Activated CD4-positive, alpha-beta memory T cell treated with anti-CD3 and anti-CD28 coated beads for 36 hours (primary cell): ENCODE results near the gene PATZ1. TPM values are rescaled to one million over a fixed set of nuclear protein-coding genes. Genes with fewer than 3 reads are reported as not detected.
"Not testable (repeated sequence)": the region's sequence is repeated elsewhere in the genome, so short reads cannot be mapped to it uniquely, and the experiment has no call there.

Source experiments
- CTCF ChIA-PET: fragments of 350-600 bp; sonication (Branson Sonifier 250); formaldehyde crosslinking; loops from one replicate; lab custom pipeline; 2021; ENCODE audit warnings: antibody characterized with exemption, inconsistent platforms; lab: Charles Lee
- POLR2A ChIA-PET: fragments of 350-600 bp; sonication (Branson Sonifier 250); formaldehyde crosslinking; loops from one replicate; lab custom pipeline; 2021; ENCODE audit warnings: antibody characterized with exemption; lab: Charles Lee
- DNase-seq: peaks from one replicate; pipeline ENCODE4 v3.0.0-alpha.2; 2020
- H3K27ac Mint-ChIP-seq: one replicate; pipeline ENCODE4 v1.8.0; 2021; ENCODE audit warnings: mixed read lengths
- H3K27me3 Mint-ChIP-seq: one replicate; pipeline ENCODE4 v1.8.0; 2021; ENCODE audit warnings: mixed read lengths
- H3K36me3 Mint-ChIP-seq: one replicate; pipeline ENCODE4 v1.8.0; 2021; ENCODE audit warnings: mixed read lengths
- H3K4me1 Mint-ChIP-seq: one replicate; pipeline ENCODE4 v1.8.0; 2021; ENCODE audit warnings: low read depth, mixed read lengths
- H3K4me3 Mint-ChIP-seq: one replicate; pipeline ENCODE4 v1.8.0; 2021; ENCODE audit warnings: mild to moderate bottlenecking, mixed read lengths
- H3K9me3 Mint-ChIP-seq: one replicate; pipeline ENCODE4 v1.8.0; 2021; ENCODE audit warnings: mixed read lengths
- intact Hi-C: fragments of 100-400 bp; cut with micrococcal nuclease; formaldehyde crosslinking; loops from one replicate; pipeline ENCODE4 v1.15.1; 2023
- total RNA-seq, 2 experiments: library from RNA; stranded (reverse); gene quantifications; one replicate each; pipeline ENCODE4 v1.2.3, GENCODE V29; 2021

PATZ1 gene
- total RNA-seq, 2 experiments from 2014 or later = 19.8 to 20.0 TPM

DNA sequence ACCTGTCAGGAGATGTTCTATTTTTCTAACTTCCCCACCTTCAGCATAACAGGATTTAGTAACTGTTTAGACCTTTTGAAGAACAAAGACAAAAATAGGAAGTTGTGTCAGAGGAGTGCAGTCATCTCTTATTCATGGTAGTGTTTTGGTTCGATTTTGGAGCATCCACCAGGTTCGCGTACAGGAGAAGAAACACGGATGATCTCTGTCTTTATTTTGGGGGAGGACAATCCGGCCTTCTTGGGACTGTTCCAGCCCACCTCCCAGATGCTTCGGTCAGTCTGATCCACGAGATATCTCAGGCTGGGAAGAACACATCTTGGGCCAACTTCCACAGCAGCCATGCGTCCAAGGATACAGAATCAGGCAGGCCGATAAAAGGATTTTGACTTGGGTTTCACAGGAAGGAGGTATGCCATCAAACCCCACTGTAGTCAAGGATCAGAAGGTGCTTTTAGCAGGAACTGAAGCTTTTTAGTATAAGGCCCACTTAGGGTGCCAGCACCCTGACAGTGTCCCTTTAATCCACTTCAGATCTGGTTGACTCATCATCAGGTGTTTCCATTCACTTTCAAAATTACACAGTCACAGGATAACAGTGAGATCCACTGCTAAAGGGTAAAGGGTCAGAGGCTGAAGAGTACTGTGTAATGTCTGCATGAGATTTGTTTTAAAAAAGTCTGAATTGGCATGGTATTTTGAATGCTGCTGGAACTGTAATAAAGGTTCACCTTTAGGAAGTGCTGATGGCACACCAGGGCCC is 16.5 kb downstream of the PATZ1 start:
- DNase-seq = no peak
- Mint-ChIP-seq H3K4me3 (no peak overlapping the region), H3K36me3 (peaks cover 39% of the 10 kb centered on the region), H3K9me3 (no peaks in the 10 kb centered on the region), H3K4me1 (peaks cover 29% of the 10 kb centered on the region), H3K27me3 (no peaks in the 10 kb centered on the region), H3K27ac (peak overlapping the region; percentile 46)
- ChIA-PET POLR2A (no interaction called here), CTCF (no interaction called here)
- intact Hi-C loops = no loop called here

- H3K4me3 Mint-ChIP-seq = no peak overlapping the region
- intact Hi-C loops = no loop called here
- peak overlapping the region; percentile 15 for H3K27ac Mint-ChIP-seq
- no peaks in the 10 kb centered on the region for H3K9me3 Mint-ChIP-seq
- no peaks in the 10 kb centered on the region for H3K27me3 Mint-ChIP-seq
- DNase-seq = no peak
- peaks cover 28% of the 10 kb centered on the region for H3K4me1 Mint-ChIP-seq
- peaks cover 39% of the 10 kb centered on the region for H3K36me3 Mint-ChIP-seq
- ChIA-PET CTCF (no interaction called here), POLR2A (no interaction called here)
These were observed 17.1 kb downstream of the PATZ1 start for GRCh38 chr22:31329029-31329428.

DNA sequence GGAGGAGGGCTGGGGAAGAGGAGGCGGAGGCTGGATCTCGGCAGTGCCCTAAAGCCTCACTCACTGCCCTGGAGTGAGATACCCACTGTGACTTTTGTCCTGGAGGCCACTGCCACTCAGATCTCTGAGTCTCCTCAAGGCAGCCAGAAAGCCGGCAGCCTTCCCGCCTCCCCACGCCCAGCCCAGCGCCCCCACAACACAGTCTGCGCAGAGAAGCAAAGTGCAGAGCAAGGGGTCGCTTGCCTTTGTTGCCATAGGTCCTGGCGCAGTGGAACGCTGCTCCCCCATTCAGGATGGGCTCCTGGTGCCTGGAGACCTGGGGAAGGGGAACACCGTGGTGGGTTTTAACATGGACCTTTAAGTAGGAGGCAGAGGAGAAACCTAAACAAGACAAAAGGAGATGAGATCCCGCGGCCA is 17.6 kb downstream of the PATZ1 start:
- CTCF ChIA-PET = no interaction called here
- Mint-ChIP-seq H3K4me1 (peaks cover 25% of the 10 kb centered on the region), H3K9me3 (no peaks in the 10 kb centered on the region), H3K4me3 (no peak overlapping the region), H3K36me3 (peaks cover 36% of the 10 kb centered on the region), H3K27me3 (no peaks in the 10 kb centered on the region), H3K27ac (peak overlapping the region; percentile 15)
- POLR2A ChIA-PET = no interaction called here
- intact Hi-C loops = no loop called here
- DNase-seq = no peak

GRCh38 chr22:31327806-31328543 is 18.2 kb downstream of the PATZ1 start:
- Mint-ChIP-seq H3K36me3 (peaks cover 31% of the 10 kb centered on the region), H3K9me3 (no peaks in the 10 kb centered on the region), H3K4me1 (peaks cover 22% of the 10 kb centered on the region), H3K27ac (no peak overlapping the region), H3K27me3 (no peaks in the 10 kb centered on the region), H3K4me3 (no peak overlapping the region)
- ChIA-PET POLR2A (no interaction called here), CTCF (interaction anchor here (0.9 kb wide), 1 partner anchor 15 kb away, joined by 4 read pairs; no protein-coding TSS in a partner anchor)
- DNase-seq = no peak
- intact Hi-C loops = no loop called here

DNA sequence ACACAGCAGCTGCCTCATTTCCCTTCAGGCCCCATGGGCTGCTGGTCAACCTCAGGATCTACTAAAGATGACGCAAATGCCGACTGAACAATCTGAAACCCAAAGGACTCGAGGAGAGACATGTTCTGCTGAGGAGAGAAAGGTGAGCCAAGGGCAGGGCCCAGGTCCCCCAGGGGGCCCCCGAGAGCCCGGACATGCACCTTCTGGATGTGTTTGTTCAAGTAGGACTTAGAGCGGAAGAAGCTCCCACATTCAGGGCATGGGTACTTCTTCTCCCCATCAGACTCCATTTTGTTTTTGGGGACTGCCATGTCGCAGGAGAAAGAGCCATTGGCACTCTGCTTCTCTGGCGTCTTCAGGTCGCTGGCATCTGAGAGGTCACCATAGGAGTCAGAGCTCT is 19.3 kb downstream of the PATZ1 start:
- Mint-ChIP-seq H3K36me3 (peaks cover 28% of the 10 kb centered on the region), H3K27ac (no peak overlapping the region), H3K9me3 (no peaks in the 10 kb centered on the region), H3K27me3 (no peaks in the 10 kb centered on the region), H3K4me1 (peaks cover 20% of the 10 kb centered on the region), H3K4me3 (no peak overlapping the region)
- ChIA-PET CTCF (interaction anchor here (1.0 to 2.2 kb wide), 3 partner anchors 11 to 14 kb away, joined by 3 to 9 read pairs (median 4); no protein-coding TSS in a partner anchor), POLR2A (interaction anchor here (0.5 kb wide), 1 partner anchor 76 kb away, joined by 3 read pairs; no protein-coding TSS in a partner anchor)
- no peak for DNase-seq
- intact Hi-C loops = no loop called here

- no peak overlapping the region for H3K4me3 Mint-ChIP-seq
- intact Hi-C loops = no loop called here
- H3K36me3 Mint-ChIP-seq = peaks cover 15% of the 10 kb centered on the region
- DNase-seq = no peak
- no peaks in the 10 kb centered on the region for H3K27me3 Mint-ChIP-seq
- peaks cover 3% of the 10 kb centered on the region for H3K4me1 Mint-ChIP-seq
- H3K27ac Mint-ChIP-seq = peak overlapping the region; percentile 35
- ChIA-PET POLR2A (no interaction called here), CTCF (interaction anchor here (1.1 to 1.6 kb wide), 3 partner anchors 10 to 33 kb away, joined by 3 to 11 read pairs (median 3); no protein-coding TSS in a partner anchor)
- no peaks in the 10 kb centered on the region for H3K9me3 Mint-ChIP-seq
These were observed 22.3 kb downstream of the PATZ1 start for GRCh38 chr22:31323578-31324550.

DNA sequence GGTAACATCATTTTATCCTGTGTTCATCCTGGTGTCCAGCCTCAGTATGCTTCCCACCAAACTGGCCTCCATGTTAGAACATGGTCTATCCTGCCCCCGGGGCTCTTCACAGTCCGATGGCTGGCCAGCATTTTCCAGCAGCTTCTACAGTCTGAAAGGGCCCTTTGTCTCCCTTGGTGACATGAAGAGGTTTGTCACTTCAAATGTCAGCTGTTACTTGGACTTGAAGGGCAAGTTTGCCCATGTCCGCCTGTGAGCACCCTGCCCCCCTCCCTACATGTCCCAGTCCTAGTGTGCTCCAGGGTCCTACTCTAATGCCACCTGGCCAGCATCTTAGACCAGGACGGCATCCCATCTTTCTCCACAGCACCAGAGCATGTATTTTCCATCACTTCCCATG is 24.7 kb downstream of the PATZ1 start:
- no peaks in the 10 kb centered on the region for H3K27me3 Mint-ChIP-seq
- H3K36me3 Mint-ChIP-seq = no peaks in the 10 kb centered on the region
- no peak overlapping the region for H3K27ac Mint-ChIP-seq
- no peak for DNase-seq
- no peaks in the 10 kb centered on the region for H3K9me3 Mint-ChIP-seq
- no peak overlapping the region for H3K4me3 Mint-ChIP-seq
- intact Hi-C loops = no loop called here
- ChIA-PET POLR2A (no interaction called here), CTCF (interaction anchor here (1.2 to 1.4 kb wide), 2 partner anchors 8 to 109 kb away, joined by 3 to 7 read pairs; partner anchors contain the start of gene LIMK2)
- peaks cover 3% of the 10 kb centered on the region for H3K4me1 Mint-ChIP-seq

DNA sequence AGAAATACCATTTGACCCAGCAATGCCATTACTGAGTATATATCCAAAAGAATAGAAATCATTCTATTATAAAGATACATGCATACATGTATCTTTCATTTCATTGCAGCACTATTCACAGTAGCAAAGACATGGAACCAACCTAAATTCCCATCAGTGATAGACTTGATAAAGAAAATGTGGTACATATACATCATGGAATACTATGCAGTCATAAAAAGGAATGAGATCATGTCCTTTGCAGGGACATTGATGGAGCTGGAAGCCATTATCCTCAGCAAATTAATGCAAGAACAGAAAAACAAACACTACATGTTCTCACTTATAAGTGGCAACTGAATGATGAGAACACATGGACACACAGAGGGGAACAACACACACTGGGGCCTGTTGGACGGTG is 31.9 kb downstream of the PATZ1 start:
- DNase-seq, H3K4me3 Mint-ChIP-seq, H3K27me3 Mint-ChIP-seq, H3K9me3 Mint-ChIP-seq, H3K27ac Mint-ChIP-seq, H3K36me3 Mint-ChIP-seq: not testable (repeated sequence)
- peaks cover 18% of the 10 kb centered on the region for H3K4me1 Mint-ChIP-seq
- POLR2A ChIA-PET = interaction anchor here (1.6 kb wide), 1 partner anchor 23 kb away, joined by 5 read pairs; no protein-coding TSS in a partner anchor
- CTCF ChIA-PET = interaction anchor here (0.7 to 4.6 kb wide), 23 partner anchors 10 to 229 kb away, joined by 3 to 92 read pairs (median 6); partner anchors contain the start of genes LIMK2, PIK3IP1 and SELENOM
- intact Hi-C loops = loop anchor here (5.0 kb wide), 1 partner anchor 37 kb away; no protein-coding TSS in a partner anchor

DNA sequence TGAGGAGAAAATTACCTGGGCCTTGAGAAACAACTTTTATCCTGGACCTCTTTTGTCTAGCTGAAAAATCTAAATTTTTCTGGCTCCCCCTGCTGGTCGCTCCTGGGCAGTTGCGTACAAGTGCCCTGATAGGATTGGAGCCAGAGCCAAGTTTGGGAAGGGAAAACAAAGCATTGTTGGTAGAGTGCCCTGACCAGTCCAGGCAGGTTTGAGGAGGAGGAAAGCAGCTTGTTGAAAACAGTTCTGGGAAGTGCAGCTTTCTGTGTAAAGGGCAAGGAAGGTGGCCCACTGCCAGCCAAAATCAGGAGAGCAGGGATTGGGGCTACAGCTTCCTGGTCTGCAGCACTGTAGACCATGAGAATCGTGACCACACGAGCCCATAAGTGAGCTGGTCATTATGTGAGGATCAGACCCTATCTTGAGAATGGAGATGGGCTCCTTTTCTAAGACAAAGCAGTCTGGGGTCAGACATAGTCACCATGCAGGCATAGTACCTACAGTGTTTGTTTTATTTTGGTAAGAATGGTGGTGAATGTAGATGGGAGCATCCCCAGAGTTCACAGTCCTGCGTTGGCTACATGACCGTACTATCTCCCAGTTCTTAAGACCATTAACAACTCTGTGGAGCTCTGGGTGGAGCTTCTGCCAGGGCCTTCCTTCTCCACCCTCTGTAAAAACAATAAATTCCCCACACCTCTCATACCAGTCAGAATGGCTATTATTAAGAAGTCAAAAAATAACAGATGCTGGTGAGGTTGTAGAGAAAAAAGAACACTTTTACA is 32.6 kb downstream of the PATZ1 start:
- H3K4me3 Mint-ChIP-seq = no peak overlapping the region
- H3K27me3 Mint-ChIP-seq = no peaks in the 10 kb centered on the region
- H3K9me3 Mint-ChIP-seq = peaks cover 6% of the 10 kb centered on the region
- CTCF ChIA-PET = interaction anchor here (0.6 to 4.6 kb wide), 46 partner anchors 8 to 289 kb away, joined by 3 to 92 read pairs (median 4); partner anchors contain the start of genes LIMK2, PIK3IP1, RNF185 and SELENOM
- POLR2A ChIA-PET = interaction anchor here (1.2 to 1.6 kb wide), 2 partner anchors 21 to 23 kb away, joined by 5 to 8 read pairs; partner anchors contain the start of gene PIK3IP1
- H3K27ac Mint-ChIP-seq = no peak overlapping the region
- DNase-seq = peak; percentile 79
- intact Hi-C loops = loop anchor here (5.0 kb wide), 1 partner anchor 36 kb away; no protein-coding TSS in a partner anchor
- peaks cover 4% of the 10 kb centered on the region for H3K36me3 Mint-ChIP-seq
- H3K4me1 Mint-ChIP-seq = peaks cover 23% of the 10 kb centered on the region

GRCh38 chr22:31308181-31308580 is 38.0 kb downstream of the PATZ1 start:
- CTCF ChIA-PET = interaction anchor here (1.3 kb wide), 1 partner anchor 97 kb away, joined by 3 read pairs; no protein-coding TSS in a partner anchor
- no peak for DNase-seq
- H3K4me3 Mint-ChIP-seq = no peak overlapping the region

More at GRCh38 chr22:31308181-31308580, 38.0 kb downstream of the PATZ1 start:
- no peaks in the 10 kb centered on the region for H3K36me3 Mint-ChIP-seq
- peak overlapping the region; percentile 33 for H3K27ac Mint-ChIP-seq
- peaks cover 45% of the 10 kb centered on the region for H3K4me1 Mint-ChIP-seq
- intact Hi-C loops = no loop called here
- H3K27me3 Mint-ChIP-seq = no peaks in the 10 kb centered on the region
- no peaks in the 10 kb centered on the region for H3K9me3 Mint-ChIP-seq
- POLR2A ChIA-PET = no interaction called here
